ENCODE results near the gene DET1.

- TF ChIP-seq CTCF (IDR thresholded peaks at IDR 0.05) (no peak), POLR2AphosphoS5 (IDR thresholded peaks at IDR 0.05) (no peak), POLR2A (IDR thresholded peaks at IDR 0.05) (no peak), EP300 (IDR thresholded peaks at IDR 0.05) (no peak)
Observed at GRCh38 chr15:88568589-88568988, 22.1 kb upstream of the DET1 start.
